ENCODE data around the gene KLK12. TPM values are rescaled to one million over a fixed set of nuclear protein-coding genes. Genes with fewer than 3 reads are reported as not detected.

The KLK12 gene
- total RNA-seq, 1 donor from 2014 or later: not detected

- ChIA-PET CTCF (no interaction called here), POLR2A (no interaction called here)
- intact Hi-C loops (cut with micrococcal nuclease): no loop called here
- H3K9me3 Mint-ChIP-seq: no peaks in the 10 kb centered on the region
- no peak overlapping the region for H3K4me3 Mint-ChIP-seq
- ATAC-seq (ENCODE audit: low read depth): no peak
- no peaks in the 10 kb centered on the region for H3K36me3 Mint-ChIP-seq (ENCODE audit: low read depth)
- DNase-seq: no peak
- H3K27ac Mint-ChIP-seq: no peak overlapping the region
- H3K4me1 Mint-ChIP-seq: no peaks in the 10 kb centered on the region
- no peak for TF ChIP-seq CTCF (IDR thresholded peaks at IDR 0.05)
- H3K27me3 Mint-ChIP-seq: no peaks in the 10 kb centered on the region
Measured at GRCh38 chr19:51081476-51081875, 46.7 kb upstream of the KLK12 start.

DNA sequence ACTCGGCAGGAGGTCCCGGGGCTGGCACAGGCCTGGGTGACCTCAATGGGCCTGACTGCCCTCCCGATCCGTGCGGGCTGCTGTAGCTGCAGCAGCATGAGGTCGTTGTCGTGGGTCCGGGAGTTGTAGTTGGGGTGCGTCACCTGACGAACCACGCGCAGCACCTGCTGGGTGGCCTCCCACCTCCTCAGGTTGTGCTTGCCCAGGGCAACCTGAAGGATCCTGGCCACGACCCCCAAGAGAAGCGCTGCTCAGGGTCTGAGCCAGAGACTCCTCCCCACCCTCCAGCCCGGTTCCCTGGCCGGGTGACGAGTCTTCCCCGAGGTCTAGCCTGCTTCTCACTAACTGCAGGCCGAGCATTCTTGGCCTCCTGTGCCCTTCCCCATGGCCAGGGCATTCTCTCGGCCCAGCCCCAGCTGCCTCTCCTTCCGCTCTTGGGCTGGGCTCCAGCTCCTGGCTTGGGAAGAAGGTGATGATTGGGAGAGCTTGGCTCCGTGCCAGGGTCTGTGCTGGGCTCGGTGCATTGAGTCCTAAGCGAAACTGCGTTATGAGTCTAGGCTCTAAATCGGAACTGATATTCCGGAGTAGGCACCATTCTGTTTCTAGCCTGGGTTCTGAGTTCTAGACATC, 44.8 kb upstream of the KLK12 start:
- ATAC-seq (ENCODE audit: low read depth) (no peak), DNase-seq (no peak)
- ChIA-PET CTCF (no interaction called here), POLR2A (no interaction called here)
- Mint-ChIP-seq H3K27ac (no peak overlapping the region), H3K4me3 (no peak overlapping the region), H3K27me3 (no peaks in the 10 kb centered on the region), H3K9me3 (no peaks in the 10 kb centered on the region), H3K36me3 (ENCODE audit: low read depth) (no peaks in the 10 kb centered on the region), H3K4me1 (no peaks in the 10 kb centered on the region)
- intact Hi-C loops (cut with micrococcal nuclease): no loop called here
- TF ChIP-seq CTCF (IDR thresholded peaks at IDR 0.05): no peak

GRCh38 chr19:51078731-51079130, 43.9 kb upstream of the KLK12 start:
- intact Hi-C loops (cut with micrococcal nuclease): no loop called here
- DNase-seq: no peak
- Mint-ChIP-seq H3K4me3 (no peak overlapping the region), H3K9me3 (peaks cover 6% of the 10 kb centered on the region), H3K36me3 (ENCODE audit: low read depth) (no peaks in the 10 kb centered on the region), H3K4me1 (no peaks in the 10 kb centered on the region), H3K27me3 (no peaks in the 10 kb centered on the region), H3K27ac (no peak overlapping the region)
- ChIA-PET CTCF (no interaction called here), POLR2A (no interaction called here)
- TF ChIP-seq CTCF (IDR thresholded peaks at IDR 0.05): no peak
- no peak for ATAC-seq (ENCODE audit: low read depth)

- DNase-seq (no peak), ATAC-seq (ENCODE audit: low read depth) (no peak)
- no peak for TF ChIP-seq CTCF (IDR thresholded peaks at IDR 0.05)
- CTCF ChIA-PET: no interaction called here
- Mint-ChIP-seq H3K9me3 (peaks cover 11% of the 10 kb centered on the region), H3K4me3 (no peak overlapping the region), H3K27ac (no peak overlapping the region), H3K4me1 (no peaks in the 10 kb centered on the region), H3K36me3 (ENCODE audit: low read depth) (no peaks in the 10 kb centered on the region), H3K27me3 (no peaks in the 10 kb centered on the region)
- POLR2A ChIA-PET: no interaction called here
- intact Hi-C loops (cut with micrococcal nuclease): no loop called here
Measured at GRCh38 chr19:51078104-51078503, 43.3 kb upstream of the KLK12 start.

DNA sequence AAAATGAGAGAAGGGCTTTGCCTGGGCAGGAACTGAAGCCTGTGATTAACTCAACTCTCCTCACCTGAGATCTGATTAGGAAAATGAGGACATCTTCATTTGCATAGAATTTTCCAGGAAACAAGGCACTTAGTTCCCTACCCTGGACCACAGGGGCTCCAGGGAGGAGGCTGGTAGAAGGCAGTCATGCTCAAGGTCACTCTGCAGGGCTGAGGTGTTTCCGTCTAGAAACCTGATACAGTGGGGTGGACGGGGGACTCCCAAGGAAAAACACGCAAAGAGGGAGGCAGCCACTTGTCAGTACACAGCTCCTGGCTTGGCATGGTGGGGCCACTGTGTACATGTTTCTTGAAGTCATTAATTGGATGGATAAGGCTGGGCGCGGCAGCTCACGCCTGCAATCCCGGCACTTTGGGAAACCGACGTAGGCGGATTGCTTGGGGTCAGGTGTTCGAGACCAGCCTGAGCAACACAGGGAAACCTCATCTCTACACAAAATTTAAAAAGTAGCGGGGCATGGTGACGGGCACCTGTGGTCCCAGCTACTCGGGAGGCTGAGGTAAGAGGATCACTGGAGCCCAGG, 41.9 kb upstream of the KLK12 start:
- no peak for DNase-seq
- POLR2A ChIA-PET: no interaction called here
- TF ChIP-seq CTCF (IDR thresholded peaks at IDR 0.05): no peak
- Mint-ChIP-seq H3K36me3 (ENCODE audit: low read depth) (no peaks in the 10 kb centered on the region), H3K27ac (no peak overlapping the region), H3K27me3 (no peaks in the 10 kb centered on the region), H3K4me3 (no peak overlapping the region), H3K4me1 (no peaks in the 10 kb centered on the region), H3K9me3 (peaks cover 11% of the 10 kb centered on the region)
- CTCF ChIA-PET: no interaction called here
- ATAC-seq (ENCODE audit: low read depth): no peak
- intact Hi-C loops (cut with micrococcal nuclease): no loop called here
